COLO829 (cell line): ENCODE measurements around the gene WNT6.

ENCODE experiments used
- DNase-seq: peaks from one replicate; pipeline ENCODE4 v3.0.0; 2012; ENCODE audit warnings: low spot score

The WNT6 gene

GRCh38 chr2:218857371-218858137 lies 2.1 kb upstream of the WNT6 start:
- no peak for DNase-seq

GRCh38 chr2:218858138-218858445 lies 1.5 kb upstream of the WNT6 start:
- no peak for DNase-seq

- no peak for DNase-seq
Measured at GRCh38 chr2:218858671-218859555, 692 bp upstream of the WNT6 start.

GRCh38 chr2:218859988-218860831 lies 605 bp downstream of the WNT6 start:
- no peak for DNase-seq

- DNase-seq = no peak
Measured at GRCh38 chr2:218860950-218861381, 1.4 kb downstream of the WNT6 start.

- DNase-seq = no peak
Measured at GRCh38 chr2:218861645-218862318, 2.2 kb downstream of the WNT6 start.

GRCh38 chr2:218863021-218863520 lies 3.5 kb downstream of the WNT6 start:
- no peak for DNase-seq

GRCh38 chr2:218865396-218865795 lies 5.8 kb downstream of the WNT6 start:
- DNase-seq = no peak

- DNase-seq = no peak
Measured at GRCh38 chr2:218865999-218866398, 6.4 kb downstream of the WNT6 start.

GRCh38 chr2:218867900-218868299 lies 8.3 kb downstream of the WNT6 start:
- DNase-seq = no peak

- no peak for DNase-seq
Measured at GRCh38 chr2:218869064-218869463, 9.5 kb downstream of the WNT6 start.

- no peak for DNase-seq
Measured at GRCh38 chr2:218870984-218871344, 11.4 kb downstream of the WNT6 start.

- DNase-seq = no peak
Measured at GRCh38 chr2:218871345-218872302, 12.0 kb downstream of the WNT6 start.

- DNase-seq = no peak
Measured at GRCh38 chr2:218872645-218873358, 13.2 kb downstream of the WNT6 start.

- DNase-seq = no peak
Measured at GRCh38 chr2:218873359-218874194, 14.0 kb downstream of the WNT6 start.

- no peak for DNase-seq
Measured at GRCh38 chr2:218875692-218876246, 16.2 kb downstream of the WNT6 start.

GRCh38 chr2:218876562-218877219 lies 17.1 kb downstream of the WNT6 start:
- DNase-seq = peak; percentile 68

- no peak for DNase-seq
Measured at GRCh38 chr2:218877331-218877730, 17.7 kb downstream of the WNT6 start.
